ENCODE measurements around the gene IL37.

The IL37 gene

GRCh38 chr2:112910865-112911264 is at the start of gene IL37:
Gene IL37 (plus strand): TSS chr2:112911165. CDS start chr2:112913013, 1,848 bp downstream.
- H3K4me3 ChIP-seq (ENCODE audit: low read depth, low read length), result no peak within 1 kb of the TSS

DNA sequence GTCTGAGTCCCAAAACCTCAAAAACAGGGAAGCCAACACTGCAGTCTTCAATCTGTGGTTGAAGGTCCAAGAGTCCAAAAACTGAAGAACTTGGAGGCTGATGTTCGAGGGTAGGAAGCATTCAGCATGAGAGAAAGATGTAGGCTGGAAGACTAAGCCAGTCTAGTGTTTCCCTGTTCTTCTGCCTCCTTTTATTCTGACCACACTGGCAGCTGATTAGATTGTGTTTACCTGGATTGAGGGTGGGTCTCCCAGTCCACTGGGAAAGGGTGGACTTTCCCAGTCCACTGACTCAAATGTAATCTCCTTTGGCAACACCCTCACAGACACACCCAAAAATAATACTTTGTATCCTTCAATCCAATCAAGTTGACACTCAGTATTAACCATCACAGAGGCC is 46.9 kb upstream of the IL37 start:
- no peak overlapping the region for H3K4me3 ChIP-seq (ENCODE audit: low read depth, low read length)
- no peak for DNase-seq (ENCODE audit: low read depth)

More at GRCh38 chr2:112910865-112911264, at the start of gene IL37:
- no peak for DNase-seq (ENCODE audit: low read depth)

- H3K4me3 ChIP-seq (ENCODE audit: low read depth, low read length), result no peak overlapping the region
- no peak for DNase-seq (ENCODE audit: low read depth)
Observed at GRCh38 chr2:112866128-112866835, 44.7 kb upstream of the IL37 start.

DNA sequence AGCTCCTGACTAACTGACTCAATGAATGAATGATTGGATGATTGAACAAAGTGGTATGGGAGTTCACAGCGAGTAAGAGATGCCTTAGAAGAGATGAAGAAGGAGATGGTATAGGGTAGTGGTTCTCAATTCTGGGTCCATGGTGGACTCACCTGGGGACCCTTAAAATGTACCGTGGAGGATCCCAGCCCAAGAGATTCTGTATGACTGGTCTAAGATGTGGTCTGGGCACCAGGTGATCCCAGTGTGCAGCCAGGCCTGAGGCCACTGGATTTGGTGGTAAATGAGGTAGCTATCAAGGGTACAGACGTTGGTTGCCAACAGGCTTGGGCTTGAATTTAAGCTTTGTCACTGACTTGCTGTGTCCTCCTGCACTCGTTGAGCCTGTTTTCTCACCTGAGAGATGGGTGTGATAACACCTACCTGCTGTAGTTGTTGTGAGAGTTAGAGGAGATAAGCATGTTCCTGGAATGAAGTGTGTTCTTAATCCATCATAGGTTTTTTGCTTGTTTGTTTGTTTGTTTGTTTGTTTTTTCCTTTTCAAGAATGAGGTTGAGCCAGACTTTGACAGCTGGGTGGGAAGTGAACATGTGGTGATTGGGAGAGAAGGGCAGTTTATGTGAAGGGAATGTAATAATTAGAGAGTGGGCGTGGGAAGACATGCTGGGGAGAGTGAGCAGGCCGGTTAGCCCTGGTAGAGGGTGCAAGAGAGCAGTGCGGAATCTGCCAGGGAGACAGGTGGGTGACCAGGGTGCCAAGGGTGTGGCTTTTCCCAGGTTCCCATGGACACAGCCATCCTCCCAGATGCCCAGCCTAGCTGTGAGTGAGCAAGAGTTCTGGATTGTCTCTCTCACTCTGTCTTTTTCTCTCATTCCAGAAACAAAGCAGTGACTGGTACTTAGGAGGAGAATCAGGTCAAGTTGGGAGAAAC is 43.0 kb upstream of the IL37 start:
- H3K4me3 ChIP-seq (ENCODE audit: low read depth, low read length), result no peak overlapping the region
- DNase-seq (ENCODE audit: low read depth), result no peak

DNA sequence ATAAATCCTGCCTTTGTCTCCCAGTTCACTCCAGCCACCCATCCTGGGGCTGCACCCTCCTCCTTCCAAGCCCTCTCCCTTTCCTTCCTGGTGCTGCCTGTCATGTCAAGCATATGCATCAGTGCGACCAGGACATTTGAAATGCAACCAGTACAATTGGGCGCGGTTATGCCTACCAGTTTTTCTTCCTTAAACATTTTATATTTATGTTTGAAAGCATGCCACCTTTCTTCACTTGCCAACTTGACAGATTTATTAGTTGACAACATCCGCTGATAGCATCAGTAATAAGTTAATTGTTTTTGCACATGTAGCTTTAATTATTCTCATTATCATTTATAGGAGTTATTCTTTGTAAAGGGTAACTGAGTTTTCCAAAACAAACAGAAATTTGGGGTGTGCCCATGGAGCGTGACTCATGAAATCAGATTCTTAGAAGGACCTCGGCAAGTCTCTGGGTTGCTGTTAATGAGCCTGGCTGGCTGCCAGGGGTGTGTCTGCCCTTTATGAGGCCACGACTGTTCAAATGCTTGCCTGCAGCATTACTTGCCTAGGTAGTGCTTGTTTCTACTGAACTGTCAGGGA is 41.6 kb upstream of the IL37 start:
- no peak overlapping the region for H3K4me3 ChIP-seq (ENCODE audit: low read depth, low read length)
- DNase-seq (ENCODE audit: low read depth), result peak; percentile 62

DNA sequence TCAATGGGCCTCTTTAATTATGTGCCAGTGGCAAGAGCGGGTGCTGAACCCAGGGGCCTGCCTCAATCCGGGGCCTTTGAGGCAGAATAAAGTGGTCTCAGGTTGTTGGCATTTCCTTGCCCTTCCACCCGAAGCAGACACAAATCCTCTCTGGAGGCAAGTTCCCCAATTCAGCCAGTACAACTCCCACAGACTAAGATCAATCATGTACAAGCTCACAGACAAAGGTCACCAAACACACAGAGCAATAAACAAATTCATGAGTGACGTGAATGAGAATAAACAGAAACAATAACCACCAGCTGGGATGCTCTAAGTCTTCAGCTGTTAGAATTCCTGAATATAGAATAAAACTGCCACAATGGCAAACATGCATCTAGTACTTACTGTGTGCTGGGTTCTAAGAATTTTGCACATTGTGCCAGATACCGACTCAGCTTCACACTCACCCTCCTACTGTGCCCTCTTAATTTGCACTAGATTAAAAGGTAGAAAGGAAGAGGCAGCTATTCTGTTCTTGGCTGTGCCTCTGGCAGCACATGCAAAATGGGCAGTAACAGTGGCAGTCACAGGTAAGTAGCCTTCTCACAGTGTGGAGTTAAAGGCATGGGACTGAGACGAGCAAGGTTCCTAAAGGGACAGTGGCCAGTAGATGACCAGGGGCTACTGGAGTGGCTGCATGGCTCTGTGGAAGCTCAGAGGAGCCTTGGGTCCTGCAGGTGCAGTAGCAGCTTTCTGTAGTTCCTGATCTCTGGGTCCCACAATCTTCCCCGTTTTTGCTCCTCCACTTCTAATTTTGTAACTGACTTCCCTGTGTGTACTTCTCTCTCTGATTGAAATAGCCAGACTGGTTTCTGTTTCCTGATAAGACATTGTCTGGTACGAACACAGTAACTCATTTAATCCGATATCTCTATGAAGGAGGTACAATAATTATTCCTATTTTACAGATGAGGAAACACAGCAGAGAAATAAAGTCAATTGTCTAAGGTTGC is 39.8 kb upstream of the IL37 start:
- H3K4me3 ChIP-seq (ENCODE audit: low read depth, low read length), result no peak overlapping the region
- no peak for DNase-seq (ENCODE audit: low read depth)

GRCh38 chr2:112876257-112876970 is 34.6 kb upstream of the IL37 start:
- no peak for DNase-seq (ENCODE audit: low read depth)
- H3K4me3 ChIP-seq (ENCODE audit: low read depth, low read length), result no peak overlapping the region

DNA sequence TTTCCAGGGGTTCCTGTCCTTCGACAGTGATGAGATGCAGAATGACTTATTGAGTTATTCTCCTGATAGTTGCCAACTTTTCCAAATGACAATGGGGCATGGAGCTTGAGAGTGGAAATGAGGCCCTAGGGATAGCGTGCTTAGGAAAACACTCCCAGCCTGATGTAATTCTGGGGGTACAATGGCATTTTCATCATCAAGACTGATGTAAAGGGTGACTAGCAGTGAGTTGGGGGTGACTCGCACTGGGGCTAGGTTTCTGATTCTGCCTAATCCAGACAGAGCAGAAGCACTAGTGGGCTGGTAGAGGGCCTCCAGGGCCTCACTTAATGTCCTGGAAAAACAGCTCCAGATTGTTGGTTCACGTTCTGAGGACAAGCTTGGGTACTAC is 34.0 kb upstream of the IL37 start:
- DNase-seq (ENCODE audit: low read depth), result no peak
- H3K4me3 ChIP-seq (ENCODE audit: low read depth, low read length), result no peak overlapping the region

- no peak overlapping the region for H3K4me3 ChIP-seq (ENCODE audit: low read depth, low read length)
- DNase-seq (ENCODE audit: low read depth), result no peak
Observed at GRCh38 chr2:112877423-112877822, 33.5 kb upstream of the IL37 start.

- no peak for DNase-seq (ENCODE audit: low read depth)
- H3K4me3 ChIP-seq (ENCODE audit: low read depth, low read length), result no peak overlapping the region
Observed at GRCh38 chr2:112879491-112880041, 31.4 kb upstream of the IL37 start.

DNA sequence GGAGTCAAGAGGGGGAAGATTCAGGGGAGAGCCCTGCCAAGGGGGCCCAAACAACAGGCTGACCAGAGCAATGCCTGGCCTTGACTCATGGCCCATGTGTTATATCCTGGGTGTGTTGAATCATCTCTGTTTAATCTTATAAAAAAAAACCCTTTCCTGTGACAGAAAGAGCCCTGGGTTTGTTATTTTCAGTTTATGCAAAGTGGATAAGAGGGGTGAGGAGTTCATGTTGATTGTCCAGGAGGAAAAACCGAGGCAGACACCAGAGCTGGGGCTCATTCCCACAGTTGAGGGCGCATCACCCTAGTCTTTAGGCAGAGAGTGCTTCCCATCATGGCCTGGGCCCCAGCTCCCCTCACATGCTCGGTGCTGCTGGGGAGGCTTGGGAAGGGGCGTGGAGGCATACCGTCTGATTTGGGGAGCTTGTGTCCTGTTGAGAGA is 30.9 kb upstream of the IL37 start:
- DNase-seq (ENCODE audit: low read depth), result no peak
- H3K4me3 ChIP-seq (ENCODE audit: low read depth, low read length), result no peak overlapping the region

GRCh38 chr2:112880696-112881095 is 30.3 kb upstream of the IL37 start:
- DNase-seq (ENCODE audit: low read depth), result no peak
- H3K4me3 ChIP-seq (ENCODE audit: low read depth, low read length), result no peak overlapping the region

GRCh38 chr2:112881217-112881985 is 29.6 kb upstream of the IL37 start:
- no peak overlapping the region for H3K4me3 ChIP-seq (ENCODE audit: low read depth, low read length)
- DNase-seq (ENCODE audit: low read depth), result peak; percentile 33

GRCh38 chr2:112883669-112884068 is 27.3 kb upstream of the IL37 start:
- no peak for DNase-seq (ENCODE audit: low read depth)
- H3K4me3 ChIP-seq (ENCODE audit: low read depth, low read length), result no peak overlapping the region

GRCh38 chr2:112884869-112885505 is 26.0 kb upstream of the IL37 start:
- H3K4me3 ChIP-seq (ENCODE audit: low read depth, low read length), result no peak overlapping the region
- DNase-seq (ENCODE audit: low read depth), result no peak

GRCh38 chr2:112885506-112885902 is 25.5 kb upstream of the IL37 start:
- H3K4me3 ChIP-seq (ENCODE audit: low read depth, low read length), result no peak overlapping the region
- DNase-seq (ENCODE audit: low read depth), result no peak

GRCh38 chr2:112886291-112886690 is 24.7 kb upstream of the IL37 start:
- DNase-seq (ENCODE audit: low read depth), result no peak
- H3K4me3 ChIP-seq (ENCODE audit: low read depth, low read length), result no peak overlapping the region

Data from skeletal muscle cell (primary cell).